GM12878 (cell line): ENCODE measurements around the gene NKRF. TPM values are rescaled to one million over a fixed set of nuclear protein-coding genes. Genes with fewer than 3 reads are reported as not detected.

Experiments used
- BACH1 ChIP-seq: fragments of 450-650 bp; IDR thresholded peaks from 2 replicates; pipeline ENCODE4 v1.6.1; 2017; ENCODE audit warnings: mild to moderate bottlenecking, borderline replicate concordance
- BMI1 ChIP-seq: fragments of 450-650 bp; IDR thresholded peaks from 2 replicates; pipeline ENCODE4 v1.6.1; 2016; ENCODE audit warnings: mild to moderate bottlenecking, moderate library complexity, borderline replicate concordance
- CBX5 ChIP-seq: sonication (generic); IDR thresholded peaks from 2 replicates; pipeline ENCODE4 v1.6.1; 2016; ENCODE audit warnings: low read depth, moderate library complexity, mild to moderate bottlenecking, inconsistent platforms
- CHD1 ChIP-seq: IDR thresholded peaks from 2 replicates; pipeline ENCODE4 v1.6.1; 2012; ENCODE audit warnings: low read depth, low read length, improper control_type of control experiment
- ESRRA ChIP-seq: IDR thresholded peaks from 2 replicates; pipeline ENCODE4 v1.6.1; 2012; ENCODE audit warnings: mild to moderate bottlenecking, low read length, improper control_type of control experiment
- ETV6 ChIP-seq, 2 experiments: fragments of 450-650 bp in 1 of 2; IDR thresholded peaks in 1 of 2; conservative IDR thresholded peaks in 1 of 2; 2 replicates each; pipeline ENCODE4 v1.6.1; 2014; ENCODE audit warnings: antibody characterized with exemption in 1 of 2, borderline replicate concordance in 1 of 2, low read depth in 1 of 2, mild to moderate bottlenecking in 1 of 2, moderate library complexity in 1 of 2
- EZH2 ChIP-seq: IDR thresholded peaks from 2 replicates; pipeline ENCODE4 v1.6.1; 2012; ENCODE audit warnings: low read depth, mild to moderate bottlenecking, control low read depth, inconsistent platforms, low read length, borderline replicate concordance; ENCODE audit not compliant: control insufficient read depth
- FOS ChIP-seq: IDR thresholded peaks from 3 replicates; pipeline ENCODE4 v1.6.1; 2011; ENCODE audit warnings: borderline replicate concordance; ENCODE audit not compliant: insufficient read length; ENCODE audit errors: extremely low read depth
- GABPA ChIP-seq: IDR thresholded peaks from 2 replicates; pipeline ENCODE4 v1.6.1; 2014; ENCODE audit warnings: antibody characterized with exemption, low read depth, mild to moderate bottlenecking, inconsistent platforms
- HDAC6 ChIP-seq: fragments of 200-600 bp; sonication (generic); IDR thresholded peaks from one replicate; pipeline ENCODE4 v1.8.0; 2017; ENCODE audit warnings: antibody characterized with exemption; ENCODE audit not compliant: unreplicated experiment
- KLF5 ChIP-seq: fragments of 450-650 bp; IDR thresholded peaks from 2 replicates; pipeline ENCODE4 v1.6.1; 2014; ENCODE audit warnings: mild to moderate bottlenecking; ENCODE audit not compliant: partially characterized antibody
- MXI1 ChIP-seq: fragments of 150-350 bp; IDR thresholded peaks from 2 replicates; pipeline ENCODE4 v1.6.1; 2011; ENCODE audit warnings: low read depth, mild to moderate bottlenecking, inconsistent platforms, low read length, improper control_type of control experiment
- NR2C2 ChIP-seq: IDR thresholded peaks from 2 replicates; pipeline ENCODE4 v1.6.1; 2011; ENCODE audit warnings: borderline replicate concordance, low read depth; ENCODE audit not compliant: control insufficient read depth, insufficient read length
- POLR2AphosphoS5 ChIP-seq: IDR thresholded peaks from 2 replicates; pipeline ENCODE4 v1.6.1; 2011; ENCODE audit warnings: mild to moderate bottlenecking, low read length, inconsistent platforms
- RAD51 ChIP-seq: fragments of 450-650 bp; IDR thresholded peaks from 2 replicates; pipeline ENCODE4 v1.6.1; 2016; ENCODE audit warnings: moderate library complexity, mild to moderate bottlenecking, inconsistent platforms
- RBBP5 ChIP-seq: fragments of 200-600 bp; sonication (generic); conservative IDR thresholded peaks from 2 replicates; pipeline ENCODE4 v1.6.1; 2016
- RELA ChIP-seq: fragments of 450-650 bp; IDR thresholded peaks from 2 replicates; pipeline ENCODE4 v1.8.0; 2014; ENCODE audit warnings: borderline replicate concordance; ENCODE audit not compliant: partially characterized antibody
- RFX5 ChIP-seq: IDR thresholded peaks from 2 replicates; pipeline ENCODE4 v1.6.1; 2011; ENCODE audit warnings: low read depth, low read length, improper control_type of control experiment
- SREBF2 ChIP-seq: IDR thresholded peaks from 2 replicates; pipeline ENCODE4 v1.6.1; 2012; ENCODE audit warnings: mild to moderate bottlenecking, low read length
- SRF ChIP-seq, 2 experiments: IDR thresholded peaks; 2 replicates each; pipeline ENCODE4 v1.6.1; 2011; ENCODE audit warnings: low read depth in 2 of 2, low read length in 2 of 2, mild to moderate bottlenecking in 1 of 2, moderate library complexity in 1 of 2
- SUPT20H ChIP-seq: IDR thresholded peaks from 2 replicates; pipeline ENCODE4 v1.6.1; 2011; ENCODE audit warnings: low read depth, mild to moderate bottlenecking, low read length, moderate library complexity, borderline replicate concordance; ENCODE audit not compliant: control insufficient read depth
- YBX1 ChIP-seq: fragments of 450-650 bp; IDR thresholded peaks from 2 replicates; pipeline ENCODE4 v1.6.1; 2016; ENCODE audit warnings: antibody characterized with exemption
- ZNF384 ChIP-seq: IDR thresholded peaks from 2 replicates; pipeline ENCODE4 v1.6.1; 2012; ENCODE audit warnings: low read depth, mild to moderate bottlenecking, low read length, improper control_type of control experiment, borderline replicate concordance
- ZNF622 ChIP-seq: fragments of 450-650 bp; IDR thresholded peaks from 2 replicates; pipeline ENCODE4 v1.6.1; 2017; ENCODE audit warnings: mild to moderate bottlenecking, inconsistent platforms
- ZSCAN29 ChIP-seq: fragments of 450-650 bp; IDR thresholded peaks from 2 replicates; pipeline ENCODE4 v1.6.1; 2017; ENCODE audit warnings: mild to moderate bottlenecking, moderate library complexity
- polyA plus RNA-seq, 11 experiments: library from polyadenylated mRNA; depleted of rRNA in 4 of 11; unstranded in 6 of 11; stranded (reverse) in 5 of 11; fragments of >200 nt; fragmentation: Nextera tagmentation in 4 of 11; fragmentation: Illumina TruSeq in 1 of 11; extraction: Ambion mirVana in 4 of 11; extraction: Trizol in 1 of 11; gene quantifications; 1 replicate in 1 of 11; 2 replicates in 10 of 11; pipeline versions ENCODE4 v1.2.1 to v1.2.3, GENCODE V29; 2011 to 2016; ENCODE audit warnings: inconsistent platforms in 2 of 11, missing spikeins in 2 of 11, low read depth in 1 of 11
- total RNA-seq, 4 experiments: library from RNA; depleted of rRNA in 3 of 4; stranded (reverse); fragments of >200 nt in 3 of 4; fragmentation: Illumina TruSeq in 1 of 4; extraction: Trizol in 1 of 4; gene quantifications; 2 replicates each; pipeline versions ENCODE4 v1.2.1 to v1.2.3, GENCODE V29; 2013 to 2021
- TF ChIP-seq, protein P1 (sequence below): IDR thresholded peaks from 2 replicates; pipeline ENCODE4 v1.6.1; 2011; ENCODE audit warnings: mild to moderate bottlenecking, low read depth, low read length, moderate library complexity; ENCODE audit not compliant: insufficient replicate concordance
- TF ChIP-seq, protein P2 (sequence below): fragments of 450-650 bp; IDR thresholded peaks from 2 replicates; pipeline ENCODE4 v1.6.1; 2017; ENCODE audit warnings: borderline replicate concordance
- TF ChIP-seq, protein P3 (sequence below): IDR thresholded peaks from 2 replicates; pipeline ENCODE4 v1.6.1; 2011; ENCODE audit warnings: low read depth, low read length, improper control_type of control experiment, borderline replicate concordance

NKRF gene
- total and polyA plus RNA-seq, 10 of the 15 experiments (the other 5 are each of a cell fraction or from before 2014, with no cell fraction given) = 6.2 to 21.5 (median 10.1) TPM

DNA sequence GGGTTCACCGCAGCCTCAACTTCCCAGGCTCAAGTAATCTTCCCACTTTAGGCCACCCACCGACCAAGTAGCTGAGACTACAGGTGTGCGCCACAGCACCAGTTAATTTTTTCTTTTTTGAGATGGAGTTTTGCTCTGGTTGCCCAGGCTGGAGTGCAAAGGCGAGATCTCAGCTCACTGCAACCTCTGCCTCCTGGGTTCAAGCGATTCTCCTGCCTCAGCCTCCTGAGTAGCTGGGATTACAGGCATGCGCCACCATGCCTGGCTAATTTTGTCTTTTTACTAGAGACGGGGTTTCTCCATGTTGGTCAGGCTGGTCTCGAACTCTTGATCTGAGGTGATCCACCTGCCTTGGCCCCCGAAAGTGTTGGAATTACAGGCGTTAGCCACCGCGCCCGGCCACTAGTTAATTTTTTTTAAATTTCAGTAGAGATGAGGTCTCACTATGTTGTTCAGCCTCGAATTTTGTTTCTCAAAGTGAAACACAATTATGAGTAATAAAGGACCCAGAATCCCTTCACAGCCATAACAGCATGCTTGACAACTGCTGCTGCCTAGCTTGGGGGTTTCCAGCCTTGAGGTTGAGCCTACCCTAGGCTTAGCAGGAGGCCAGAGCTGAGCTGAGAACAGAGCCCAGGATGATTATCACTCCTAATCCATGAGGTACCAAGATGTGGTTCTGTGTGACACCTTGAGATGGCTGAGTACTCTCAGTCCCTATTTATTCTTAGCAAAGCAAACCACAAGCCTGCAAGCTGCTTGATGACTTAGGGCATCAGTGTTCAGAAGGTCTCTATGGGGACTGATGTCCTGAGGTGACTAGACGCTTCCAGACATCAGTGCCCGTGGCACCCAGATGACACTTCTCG, 41.6 kb upstream of the NKRF start (continued):
- TF ChIP-seq, protein P1, sequence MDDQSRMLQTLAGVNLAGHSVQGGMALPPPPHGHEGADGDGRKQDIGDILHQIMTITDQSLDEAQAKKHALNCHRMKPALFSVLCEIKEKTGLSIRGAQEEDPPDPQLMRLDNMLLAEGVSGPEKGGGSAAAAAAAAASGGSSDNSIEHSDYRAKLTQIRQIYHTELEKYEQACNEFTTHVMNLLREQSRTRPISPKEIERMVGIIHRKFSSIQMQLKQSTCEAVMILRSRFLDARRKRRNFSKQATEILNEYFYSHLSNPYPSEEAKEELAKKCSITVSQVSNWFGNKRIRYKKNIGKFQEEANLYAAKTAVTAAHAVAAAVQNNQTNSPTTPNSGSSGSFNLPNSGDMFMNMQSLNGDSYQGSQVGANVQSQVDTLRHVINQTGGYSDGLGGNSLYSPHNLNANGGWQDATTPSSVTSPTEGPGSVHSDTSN = no peak
- TF ChIP-seq CBX5 (no peak), ZSCAN29 (no peak), YBX1 (no peak), RFX5 (no peak; the same call in 1 of the 2 replicates), HDAC6 (no peak), SREBF2 (no peak), ZNF622 (no peak), BACH1 (peak; percentile 76; the same call in 1 of the 2 replicates), ZNF384 (peak; percentile 89), NR2C2 (no peak), BMI1 (peak; percentile 69; the same call in 1 of the 2 replicates), FOS (no peak), POLR2AphosphoS5 (peak; percentile 46; the same call in 1 of the 2 replicates), RELA (peak; percentile 99), RBBP5 (no peak), ESRRA (no peak), SRF (IDR thresholded peaks at IDR 0.05; ENCODE audit: low read depth in 2 of 2, low read length in 2 of 2) (peak in 1 of 2 experiments; percentile 44; a peak in 1 of 4 replicates), RAD51 (no peak), KLF5 (peak; percentile 49), ETV6 (conservative IDR thresholded peaks at IDR 0.05 in 1 of 2, IDR thresholded peaks at IDR 0.05 in 1 of 2; ENCODE audit: borderline replicate concordance in 1 of 2, low read depth in 1 of 2) (peak in 1 of 2 experiments; percentile 50; a peak in 1 of 4 replicates), MXI1 (peak; percentile 78; the same call in 1 of the 2 replicates), EZH2 (no peak), CHD1 (no peak), SUPT20H (no peak), GABPA (peak; percentile 48; the same call in 1 of the 2 replicates)
- TF ChIP-seq, protein P2, sequence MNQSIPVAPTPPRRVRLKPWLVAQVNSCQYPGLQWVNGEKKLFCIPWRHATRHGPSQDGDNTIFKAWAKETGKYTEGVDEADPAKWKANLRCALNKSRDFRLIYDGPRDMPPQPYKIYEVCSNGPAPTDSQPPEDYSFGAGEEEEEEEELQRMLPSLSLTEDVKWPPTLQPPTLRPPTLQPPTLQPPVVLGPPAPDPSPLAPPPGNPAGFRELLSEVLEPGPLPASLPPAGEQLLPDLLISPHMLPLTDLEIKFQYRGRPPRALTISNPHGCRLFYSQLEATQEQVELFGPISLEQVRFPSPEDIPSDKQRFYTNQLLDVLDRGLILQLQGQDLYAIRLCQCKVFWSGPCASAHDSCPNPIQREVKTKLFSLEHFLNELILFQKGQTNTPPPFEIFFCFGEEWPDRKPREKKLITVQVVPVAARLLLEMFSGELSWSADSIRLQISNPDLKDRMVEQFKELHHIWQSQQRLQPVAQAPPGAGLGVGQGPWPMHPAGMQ = no peak
- TF ChIP-seq, protein P3, sequence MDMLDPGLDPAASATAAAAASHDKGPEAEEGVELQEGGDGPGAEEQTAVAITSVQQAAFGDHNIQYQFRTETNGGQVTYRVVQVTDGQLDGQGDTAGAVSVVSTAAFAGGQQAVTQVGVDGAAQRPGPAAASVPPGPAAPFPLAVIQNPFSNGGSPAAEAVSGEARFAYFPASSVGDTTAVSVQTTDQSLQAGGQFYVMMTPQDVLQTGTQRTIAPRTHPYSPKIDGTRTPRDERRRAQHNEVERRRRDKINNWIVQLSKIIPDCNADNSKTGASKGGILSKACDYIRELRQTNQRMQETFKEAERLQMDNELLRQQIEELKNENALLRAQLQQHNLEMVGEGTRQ = no peak
